ENCODE results near the gene SPATA46. TPM values are rescaled to one million over a fixed set of nuclear protein-coding genes. Genes with fewer than 3 reads are reported as not detected.

The SPATA46 gene
- total RNA-seq, 1 donor from 2014 or later: not detected

GRCh38 chr1:162326559-162326958, 50.1 kb downstream of the SPATA46 start:
- no peak overlapping the region for H3K4me2 ChIP-seq (ENCODE audit: low read length)
- H3K4me3 ChIP-seq (ENCODE audit: insufficient read depth, low read depth, low read length): no peak overlapping the region
- no peak overlapping the region for H3K27ac ChIP-seq (ENCODE audit: low read depth, low read length)
- H3K27me3 Mint-ChIP-seq (ENCODE audit: low read depth, unreplicated experiment): peaks cover 18% of the 10 kb centered on the region
- no peaks in the 10 kb centered on the region for H3K36me3 ChIP-seq (ENCODE audit: insufficient read depth, low read length)
- no peaks in the 10 kb centered on the region for H3K27me3 ChIP-seq (ENCODE audit: insufficient read depth, low read length)
- FAIRE-seq (no peak), DNase-seq (ENCODE audit: low read depth) (no peak)
- H3K79me2 ChIP-seq (ENCODE audit: insufficient read depth, low read length): no peaks in the 10 kb centered on the region
- TF ChIP-seq EZH2 (IDR thresholded peaks at IDR 0.05; ENCODE audit: insufficient read depth, low read length): no peak
- no peak for TF ChIP-seq CTCF (IDR thresholded peaks at IDR 0.05; ENCODE audit: insufficient read depth, low read depth, low read length)
- H2AFZ ChIP-seq (ENCODE audit: low read depth, low read length): no peak overlapping the region
- H3K9ac ChIP-seq (ENCODE audit: low read length): no peak overlapping the region
- H3K9me3 Mint-ChIP-seq (ENCODE audit: unreplicated experiment): peaks cover 3% of the 10 kb centered on the region
- H3K36me3 Mint-ChIP-seq (ENCODE audit: low read depth, unreplicated experiment): no peaks in the 10 kb centered on the region
- no peak overlapping the region for H3K27ac Mint-ChIP-seq (ENCODE audit: unreplicated experiment)
- peaks cover 3% of the 10 kb centered on the region for H3K4me1 Mint-ChIP-seq (ENCODE audit: low read depth, unreplicated experiment)
- no peaks in the 10 kb centered on the region for H4K20me1 ChIP-seq (ENCODE audit: insufficient read depth, low read length)
- no peaks in the 10 kb centered on the region for H3K4me1 ChIP-seq (ENCODE audit: insufficient read depth, low read length)
- no peak overlapping the region for H3K4me3 Mint-ChIP-seq (ENCODE audit: unreplicated experiment)
- no peaks in the 10 kb centered on the region for H3K9me3 ChIP-seq (ENCODE audit: insufficient read depth, low read depth, low read length)

DNA sequence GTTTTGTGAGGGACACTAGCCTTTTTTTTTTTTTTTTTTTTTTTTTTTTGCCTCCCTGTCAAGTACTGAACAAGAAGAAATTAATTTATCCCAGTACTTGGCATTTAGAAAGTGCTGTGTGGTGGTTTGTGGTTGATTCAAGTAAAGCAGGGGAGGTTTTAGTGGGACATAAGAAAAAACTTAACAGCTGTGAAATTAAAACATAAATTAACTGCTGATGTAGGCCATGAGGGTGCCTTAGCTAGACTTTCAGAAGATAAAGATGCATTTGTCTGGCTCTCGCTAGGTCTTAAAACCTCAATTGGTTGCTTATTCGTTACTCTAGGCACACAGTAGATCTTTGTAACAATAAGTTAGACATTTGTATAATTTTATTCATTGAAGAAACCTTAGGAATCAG, 52.3 kb downstream of the SPATA46 start:
- Histone ChIP-seq H3K79me2 (ENCODE audit: insufficient read depth, low read length) (no peaks in the 10 kb centered on the region), H4K20me1 (ENCODE audit: insufficient read depth, low read length) (no peaks in the 10 kb centered on the region), H3K4me3 (ENCODE audit: insufficient read depth, low read depth, low read length) (no peak overlapping the region), H3K9ac (ENCODE audit: low read length) (no peak overlapping the region), H3K4me2 (ENCODE audit: low read length) (no peak overlapping the region), H3K27me3 (ENCODE audit: insufficient read depth, low read length) (no peaks in the 10 kb centered on the region), H3K9me3 (ENCODE audit: insufficient read depth, low read depth, low read length) (no peaks in the 10 kb centered on the region), H3K4me1 (ENCODE audit: insufficient read depth, low read length) (peaks cover 8% of the 10 kb centered on the region), H2AFZ (ENCODE audit: low read depth, low read length) (no peak overlapping the region), H3K36me3 (ENCODE audit: insufficient read depth, low read length) (no peaks in the 10 kb centered on the region), H3K27ac (ENCODE audit: low read depth, low read length) (no peak overlapping the region)
- Mint-ChIP-seq H3K4me1 (ENCODE audit: low read depth, unreplicated experiment) (peaks cover 8% of the 10 kb centered on the region), H3K27ac (ENCODE audit: unreplicated experiment) (no peak overlapping the region), H3K9me3 (ENCODE audit: unreplicated experiment) (no peaks in the 10 kb centered on the region), H3K27me3 (ENCODE audit: low read depth, unreplicated experiment) (peaks cover 11% of the 10 kb centered on the region), H3K36me3 (ENCODE audit: low read depth, unreplicated experiment) (no peaks in the 10 kb centered on the region), H3K4me3 (ENCODE audit: unreplicated experiment) (no peak overlapping the region)
- peak; percentile 61 for DNase-seq (ENCODE audit: low read depth)
- no peak for FAIRE-seq
- TF ChIP-seq CTCF (IDR thresholded peaks at IDR 0.05; ENCODE audit: insufficient read depth, low read depth, low read length) (no peak), EZH2 (IDR thresholded peaks at IDR 0.05; ENCODE audit: insufficient read depth, low read length) (no peak)

Small RNA genes within 50 kb of the gene (microRNA-seq; reads per million reads assigned to microRNA genes)
- 6.6 reads per million, percentile 27 among the genes with 10 or more reads in this experiment for gene MIR556

Other genes with a start within 250 kb of the SPATA46 start
- 0.73 and 0.89 TPM in 2 replicates for gene C1orf226, start 4.9 kb upstream of the SPATA46 start, total RNA-seq
- gene SH2D1B, start 35.3 kb upstream of the SPATA46 start, total RNA-seq: not detected in 2 replicates
- 36.5 and 43.5 TPM in 2 replicates for gene UHMK1, start 121.0 kb upstream of the SPATA46 start, total RNA-seq
- 88.8 and 103 TPM in 2 replicates for gene UAP1, start 184.9 kb upstream of the SPATA46 start, total RNA-seq